CD14-positive monocyte (primary cell): ENCODE data around the gene SLC25A23. TPM values are rescaled to one million over a fixed set of nuclear protein-coding genes. Genes with fewer than 3 reads are reported as not detected.

Source experiments
- DNase-seq, 3 donors: peaks; one replicate each; pipeline ENCODE4 v3.0.0-alpha.2; 2011 to 2022
- H2AFZ ChIP-seq: 2 replicates; pipeline ENCODE4 v1.6.0; 2012; ENCODE audit warnings: mild to moderate bottlenecking, low read depth, low read length, inconsistent platforms; ENCODE audit not compliant: insufficient read depth, poor library complexity, severe bottlenecking
- H3K27ac ChIP-seq, 2 donors: 1 replicate in 1 of 2; 2 replicates in 1 of 2; pipeline ENCODE4 v1.5.1; 2012 to 2013; ENCODE audit warnings: low read length in 2 of 2, control low read depth in 1 of 2, inconsistent platforms in 1 of 2, low read depth in 1 of 2, mild to moderate bottlenecking in 1 of 2
- H3K27me3 ChIP-seq, 2 donors: one replicate each; pipeline versions ENCODE4 v1.6.0 to v1.6.1; 2011 to 2013; ENCODE audit warnings: low read length in 2 of 2; ENCODE audit not compliant: control insufficient read depth in 2 of 2, insufficient read depth in 2 of 2
- H3K36me3 ChIP-seq, 2 donors: replicated peaks in 1 of 2; 1 replicate in 1 of 2; 2 replicates in 1 of 2; pipeline versions ENCODE4 v1.5.1 to v1.6.1; 2012 to 2013; ENCODE audit warnings: low read length in 2 of 2, control low read depth in 1 of 2, inconsistent platforms in 1 of 2, mild to moderate bottlenecking in 1 of 2; ENCODE audit not compliant: insufficient read depth in 2 of 2, control insufficient read depth in 1 of 2
- H3K4me1 ChIP-seq, 2 donors: 1 replicate in 1 of 2; 2 replicates in 1 of 2; pipeline versions ENCODE4 v1.5.1 to v1.6.1; 2012 to 2013; ENCODE audit warnings: low read length in 2 of 2, control low read depth in 1 of 2, inconsistent platforms in 1 of 2, mild to moderate bottlenecking in 1 of 2, moderate library complexity in 1 of 2; ENCODE audit not compliant: insufficient read depth in 2 of 2, control insufficient read depth in 1 of 2
- H3K4me2 ChIP-seq: replicated peaks from 2 replicates; pipeline ENCODE3; 2012; ENCODE audit warnings: low read length, moderate library complexity, mild to moderate bottlenecking; ENCODE audit not compliant: poor library complexity, severe bottlenecking; ENCODE audit errors: extremely low read depth
- H3K4me3 ChIP-seq, 3 experiments: fragments of 200-600 bp in 1 of 3; sonication (generic) in 1 of 3; replicated peaks in 1 of 3; 1 replicate in 2 of 3; 2 replicates in 1 of 3; pipeline ENCODE4 v1.5.1; 2011 to 2013; ENCODE audit warnings: low read length in 3 of 3, mild to moderate bottlenecking in 3 of 3, control low read depth in 2 of 3, low read depth in 2 of 3, inconsistent platforms in 1 of 3, moderate library complexity in 1 of 3
- H3K79me2 ChIP-seq: 2 replicates; pipeline ENCODE4 v1.6.0; 2012; ENCODE audit warnings: mild to moderate bottlenecking, control low read depth, inconsistent platforms, low read length, moderate library complexity; ENCODE audit not compliant: insufficient read depth
- H3K9ac ChIP-seq: 2 replicates; pipeline ENCODE4 v1.6.0; 2017; ENCODE audit warnings: low read length, mild to moderate bottlenecking; ENCODE audit not compliant: insufficient read depth, poor library complexity, severe bottlenecking
- H3K9me3 ChIP-seq, 2 donors: replicated peaks in 1 of 2; 1 replicate in 1 of 2; 2 replicates in 1 of 2; pipeline versions ENCODE4 v1.5.1 to v1.6.1; 2012 to 2013; ENCODE audit warnings: low read length in 2 of 2, control low read depth in 1 of 2; ENCODE audit not compliant: control insufficient read depth in 1 of 2, insufficient read depth in 1 of 2
- H4K20me1 ChIP-seq: 2 replicates; pipeline ENCODE4 v1.6.0; 2012; ENCODE audit warnings: mild to moderate bottlenecking, low read length, control low read depth, moderate library complexity; ENCODE audit not compliant: insufficient read depth
- H3K27ac Mint-ChIP-seq, 7 donors: one replicate each; pipeline ENCODE4 v1.8.0; 2020; ENCODE audit warnings: mild to moderate bottlenecking in 7 of 7, mixed read lengths in 7 of 7, moderate library complexity in 6 of 7, inconsistent platforms in 2 of 7
- H3K27me3 Mint-ChIP-seq, 3 donors: one replicate each; pipeline ENCODE4 v1.8.0; 2021 to 2022; ENCODE audit warnings: low read depth in 3 of 3, mild to moderate bottlenecking in 3 of 3, mixed read lengths in 3 of 3, moderate library complexity in 3 of 3, inconsistent platforms in 1 of 3
- H3K36me3 Mint-ChIP-seq, 2 donors: one replicate each; pipeline ENCODE4 v1.8.0; 2020; ENCODE audit warnings: mixed read lengths in 2 of 2, inconsistent platforms in 1 of 2, mild to moderate bottlenecking in 1 of 2
- H3K4me1 Mint-ChIP-seq: one replicate; pipeline ENCODE4 v1.8.0; 2020; ENCODE audit warnings: mild to moderate bottlenecking, mixed read lengths
- H3K4me3 Mint-ChIP-seq, 2 donors: one replicate each; pipeline ENCODE4 v1.8.0; 2020; ENCODE audit warnings: mild to moderate bottlenecking in 2 of 2, mixed read lengths in 2 of 2, moderate library complexity in 1 of 2
- H3K9me3 Mint-ChIP-seq, 7 donors: one replicate each; pipeline ENCODE4 v1.8.0; 2020 to 2022; ENCODE audit warnings: mixed read lengths in 7 of 7, mild to moderate bottlenecking in 6 of 7, moderate library complexity in 6 of 7, inconsistent platforms in 2 of 7
- CTCF ChIP-seq: fragments of 200-600 bp; IDR thresholded peaks from one replicate; pipeline ENCODE4 v1.8.0; 2022; ENCODE audit warnings: antibody characterized with exemption, mild to moderate bottlenecking
- WGBS: methylation state at CpG from one replicate; pipeline ENCODE4 v1.1.5; 2013; ENCODE audit warnings: missing lambda C conversion rate; ENCODE audit not compliant: insufficient coverage; 5-methylcytosine and 5-hydroxymethylcytosine counted together
- intact Hi-C, 2 donors: fragments of 100-400 bp; cut with micrococcal nuclease; formaldehyde crosslinking; loops; one replicate each; pipeline versions ENCODE4 v1.15.0 to v1.15.1; 2023
- polyA plus RNA-seq, 3 donors: library from polyadenylated mRNA; depleted of rRNA in 1 of 3; unstranded in 2 of 3; stranded (reverse) in 1 of 3; fragments of 300-500 nt in 2 of 3; fragments of >200 nt in 1 of 3; fragmentation: Illumina TruSeq in 2 of 3; gene quantifications; 1 replicate in 2 of 3; 2 replicates in 1 of 3; pipeline ENCODE4 v1.2.3, GENCODE V29; 2012 to 2021

Gene SLC25A23
- polyA plus RNA-seq, 3 donors, result 0.11 to 0.15 TPM; not detected in 1

- H3K79me2 ChIP-seq, result no peaks in the 10 kb centered on the region
- H3K27me3 ChIP-seq, result peaks cover 24 to 44% of the 10 kb centered on the region in 2 donors
- 54% methylated on average over 15 of the region's 24 CpGs for WGBS
- peaks cover 0 to 13% (median 5%) of the 10 kb centered on the region in 7 donors for H3K9me3 Mint-ChIP-seq
- no peak overlapping the region for H3K9ac ChIP-seq
- intact Hi-C loops, result no loop called here
- no peak for TF ChIP-seq CTCF
- peaks cover 13 to 31% of the 10 kb centered on the region in 2 donors for H3K4me1 ChIP-seq
- no peak overlapping the region for H2AFZ ChIP-seq
- peaks cover 0 to 5% of the 10 kb centered on the region in 2 donors for H3K9me3 ChIP-seq
- no peak overlapping the region for H3K4me3 ChIP-seq
- H3K4me2 ChIP-seq, result no peak overlapping the region
- H3K36me3 ChIP-seq, result no peaks in the 10 kb centered on the region
- H3K27ac Mint-ChIP-seq, result peak overlapping the region in 1 of 7 donors; percentile 40
- peaks cover 5 to 6% of the 10 kb centered on the region in 2 donors for H3K36me3 Mint-ChIP-seq
- no peak overlapping the region for H3K27ac ChIP-seq
- H4K20me1 ChIP-seq, result no peaks in the 10 kb centered on the region
- DNase-seq, result no peak
- H3K4me1 Mint-ChIP-seq, result peaks cover 23% of the 10 kb centered on the region
- peak overlapping the region; percentile 60 to 88 for H3K4me3 Mint-ChIP-seq
- H3K27me3 Mint-ChIP-seq, result peaks cover 39 to 59% (median 57%) of the 10 kb centered on the region in 3 donors
These were observed 41.5 kb upstream of the SLC25A23 start for GRCh38 chr19:6500837-6501739.

- Histone ChIP-seq H2AFZ (no peak overlapping the region), H3K4me3 (no peak overlapping the region), H4K20me1 (no peaks in the 10 kb centered on the region), H3K9me3 (peaks cover 0 to 5% of the 10 kb centered on the region in 2 donors), H3K27ac (peak overlapping the region in 1 of 2 donors; percentile 9), H3K9ac (no peak overlapping the region), H3K27me3 (peaks cover 24 to 44% of the 10 kb centered on the region in 2 donors), H3K4me1 (peaks cover 13 to 26% of the 10 kb centered on the region in 2 donors), H3K36me3 (no peaks in the 10 kb centered on the region), H3K4me2 (no peak overlapping the region), H3K79me2 (no peaks in the 10 kb centered on the region)
- peaks cover 0 to 10% (median 5%) of the 10 kb centered on the region in 7 donors for H3K9me3 Mint-ChIP-seq
- H3K36me3 Mint-ChIP-seq, result peaks cover 5 to 6% of the 10 kb centered on the region in 2 donors
- DNase-seq, result no peak
- H3K4me3 Mint-ChIP-seq, result peak overlapping the region in 1 of 2 donors; percentile 43
- H3K27me3 Mint-ChIP-seq, result peaks cover 36 to 57% (median 54%) of the 10 kb centered on the region in 3 donors
- H3K27ac Mint-ChIP-seq, result peak overlapping the region; percentile 65 to 90 (median 79)
- intact Hi-C loops, result no loop called here
- 84% methylated on average over 12 of the region's 17 CpGs for WGBS
- peaks cover 19% of the 10 kb centered on the region for H3K4me1 Mint-ChIP-seq
- TF ChIP-seq CTCF, result no peak
These were observed 39.6 kb upstream of the SLC25A23 start for GRCh38 chr19:6499052-6499790.
